HepG2 (cell line): ENCODE data around the gene JMJD1C. TPM values are rescaled to one million over a fixed set of nuclear protein-coding genes. Genes with fewer than 3 reads are reported as not detected.

ENCODE experiments used
- E2F5 ChIP-seq: sonication (generic); formaldehyde crosslinking; conservative IDR thresholded peaks from 2 replicates; pipeline ENCODE4 v1.4.0; 2020; ENCODE audit warnings: missing genetic modification reagents
- KLF13 ChIP-seq: sonication (generic); formaldehyde crosslinking; IDR thresholded peaks from 2 replicates; pipeline ENCODE4 v1.4.0; 2020; ENCODE audit warnings: mild to moderate bottlenecking, missing genetic modification reagents
- MIER2 ChIP-seq: IDR thresholded peaks from 2 replicates; pipeline ENCODE4 v1.6.1; 2016; ENCODE audit warnings: missing biosample characterization, missing genetic modification reagents
- SP4 ChIP-seq: sonication (generic); formaldehyde crosslinking; IDR thresholded peaks from 2 replicates; pipeline ENCODE4 v1.8.1; 2023; ENCODE audit warnings: mild to moderate bottlenecking, missing genetic modification reagents
- TAF15 ChIP-seq: fragments of 200-400 bp; formaldehyde crosslinking; IDR thresholded peaks from one replicate; pipeline ENCODE4 v1.6.1; 2018; ENCODE audit warnings: mild to moderate bottlenecking, low read depth, low read length; ENCODE audit not compliant: poor library complexity, severe bottlenecking
- TBX2 ChIP-seq: sonication (generic); formaldehyde crosslinking; IDR thresholded peaks from 2 replicates; pipeline ENCODE4 v1.5.0; 2020; ENCODE audit warnings: missing genetic modification reagents, mild to moderate bottlenecking, borderline replicate concordance
- ZNF337 ChIP-seq: sonication (generic); formaldehyde crosslinking; IDR thresholded peaks from 2 replicates; pipeline ENCODE4 v1.5.1; 2020; ENCODE audit warnings: missing genetic modification reagents, low read depth, mild to moderate bottlenecking, borderline replicate concordance
- ZNF678 ChIP-seq: sonication (generic); formaldehyde crosslinking; IDR thresholded peaks from 2 replicates; pipeline ENCODE4 v1.4.0; 2020; ENCODE audit warnings: mild to moderate bottlenecking, missing genetic modification reagents
- ZSCAN12 ChIP-seq: sonication (generic); formaldehyde crosslinking; IDR thresholded peaks from 2 replicates; pipeline ENCODE4 v1.9.0; 2021; ENCODE audit warnings: mild to moderate bottlenecking, missing genetic modification reagents
- polyA plus RNA-seq, 8 experiments: library from polyadenylated mRNA; depleted of rRNA in 3 of 8; stranded (reverse) in 7 of 8; unstranded in 1 of 8; fragments of >200 nt; fragmentation: Illumina TruSeq in 4 of 8; extraction: Trizol in 4 of 8; gene quantifications; 2 replicates each; pipeline versions ENCODE4 v1.2.1 to v1.2.3, GENCODE V29; 2011 to 2016; ENCODE audit warnings: low read depth in 4 of 8, missing spikeins in 1 of 8, mixed read lengths in 1 of 8; ENCODE audit not compliant: insufficient read depth in 1 of 8
- total RNA-seq, 5 experiments: library from RNA; depleted of rRNA; stranded (reverse); fragments of >200 nt; fragmentation: Illumina TruSeq; extraction: Trizol; gene quantifications; 2 replicates each; pipeline ENCODE4 v1.2.3, GENCODE V29; 2016; ENCODE audit warnings: low read depth in 1 of 5
- TF ChIP-seq, protein P1 (sequence below): sonication (generic); formaldehyde crosslinking; IDR thresholded peaks from 2 replicates; pipeline ENCODE4 v1.5.0; 2020; ENCODE audit warnings: missing genetic modification reagents, mild to moderate bottlenecking, borderline replicate concordance
- TF ChIP-seq, protein P2 (sequence below): sonication (generic); formaldehyde crosslinking; IDR thresholded peaks from 2 replicates; pipeline ENCODE4 v1.4.0; 2020; ENCODE audit warnings: low read depth, mild to moderate bottlenecking, missing genetic modification reagents

JMJD1C gene
- total and polyA plus RNA-seq, 2 of the 13 experiments (the other 11 are each of a cell fraction or from before 2014, with no cell fraction given): 42.3 to 42.7 TPM

DNA sequence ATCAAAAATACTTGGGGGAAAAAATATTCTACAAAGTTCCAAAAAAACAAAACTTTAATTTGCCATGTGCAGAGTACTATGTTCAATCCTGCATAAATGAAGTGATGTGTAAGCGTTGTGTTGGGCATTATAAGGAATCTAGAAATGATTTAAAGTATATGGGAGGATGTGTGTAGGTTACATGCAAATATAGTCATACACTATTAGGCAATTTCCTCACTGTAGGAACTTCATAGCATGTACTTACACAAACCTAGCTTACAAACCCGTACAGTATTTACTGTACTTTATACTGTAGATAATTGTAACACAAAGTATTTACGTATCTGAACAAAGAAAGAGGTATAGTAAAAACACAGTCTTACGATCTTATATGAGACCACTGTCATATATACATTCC is 260.4 kb downstream of the JMJD1C start (continued):
- TF ChIP-seq MIER2 (CRISPR knock-in tag) (no peak), TBX2 (CRISPR knock-in tag) (no peak), ZNF337 (CRISPR knock-in tag) (no peak), SP4 (no peak), ZNF678 (CRISPR knock-in tag) (no peak), KLF13 (no peak), ZSCAN12 (no peak), E2F5 (CRISPR knock-in tag) (no peak), TAF15 (no peak)
- TF ChIP-seq, protein P1, sequence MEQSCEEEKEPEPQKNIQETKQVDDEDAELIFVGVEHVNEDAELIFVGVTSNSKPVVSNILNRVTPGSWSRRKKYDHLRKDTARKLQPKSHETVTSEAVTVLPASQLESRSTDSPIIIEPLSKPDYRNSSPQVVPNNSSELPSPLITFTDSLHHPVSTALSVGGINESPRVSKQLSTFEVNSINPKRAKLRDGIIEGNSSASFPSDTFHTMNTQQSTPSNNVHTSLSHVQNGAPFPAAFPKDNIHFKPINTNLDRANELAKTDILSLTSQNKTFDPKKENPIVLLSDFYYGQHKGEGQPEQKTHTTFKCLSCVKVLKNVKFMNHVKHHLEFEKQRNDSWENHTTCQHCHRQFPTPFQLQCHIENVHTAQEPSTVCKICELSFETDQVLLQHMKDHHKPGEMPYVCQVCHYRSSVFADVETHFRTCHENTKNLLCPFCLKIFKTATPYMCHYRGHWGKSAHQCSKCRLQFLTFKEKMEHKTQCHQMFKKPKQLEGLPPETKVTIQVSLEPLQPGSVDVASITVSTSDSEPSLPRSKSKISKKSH (CRISPR knock-in tag): no peak
- TF ChIP-seq, protein P2, sequence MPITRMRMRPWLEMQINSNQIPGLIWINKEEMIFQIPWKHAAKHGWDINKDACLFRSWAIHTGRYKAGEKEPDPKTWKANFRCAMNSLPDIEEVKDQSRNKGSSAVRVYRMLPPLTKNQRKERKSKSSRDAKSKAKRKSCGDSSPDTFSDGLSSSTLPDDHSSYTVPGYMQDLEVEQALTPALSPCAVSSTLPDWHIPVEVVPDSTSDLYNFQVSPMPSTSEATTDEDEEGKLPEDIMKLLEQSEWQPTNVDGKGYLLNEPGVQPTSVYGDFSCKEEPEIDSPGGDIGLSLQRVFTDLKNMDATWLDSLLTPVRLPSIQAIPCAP: no peak
- TF ChIP-seq, all 625 proteins: peak for 0
